Hepatocyte (in vitro differentiated cells): ENCODE measurements around the gene COLQ. TPM values are rescaled to one million over a fixed set of nuclear protein-coding genes. Genes with fewer than 3 reads are reported as not detected.

Experiments
- DNase-seq: peaks from one replicate; pipeline ENCODE4 v3.0.0-alpha.2; 2016; ENCODE audit warnings: low spot score
- H2AFZ ChIP-seq: fragments of 200-600 bp; sonication (generic); 2 replicates; pipeline ENCODE4 v1.6.0; 2016; ENCODE audit warnings: antibody characterized with exemption, mild to moderate bottlenecking
- H3K27ac ChIP-seq: fragments of 200-600 bp; sonication (generic); 2 replicates; pipeline ENCODE4 v1.5.1; 2016; ENCODE audit warnings: mild to moderate bottlenecking
- H3K27me3 ChIP-seq: fragments of 200-600 bp; sonication (generic); 2 replicates; pipeline ENCODE4 v1.6.1; 2016
- H3K36me3 ChIP-seq: fragments of 200-600 bp; sonication (generic); replicated peaks from 2 replicates; pipeline ENCODE4 v1.5.1; 2016; ENCODE audit warnings: low read depth; ENCODE audit not compliant: insufficient read depth
- H3K4me1 ChIP-seq: fragments of 200-600 bp; sonication (generic); 2 replicates; pipeline ENCODE4 v1.5.1; 2016; ENCODE audit warnings: mild to moderate bottlenecking, moderate library complexity; ENCODE audit not compliant: insufficient read depth
- H3K4me2 ChIP-seq: fragments of 200-600 bp; sonication (generic); 2 replicates; pipeline ENCODE4 v1.6.0; 2016
- H3K4me3 ChIP-seq: fragments of 200-600 bp; sonication (generic); 2 replicates; pipeline ENCODE4 v1.5.1; 2016; ENCODE audit warnings: mild to moderate bottlenecking
- H3K79me2 ChIP-seq: fragments of 200-600 bp; sonication (generic); 2 replicates; pipeline ENCODE4 v1.6.0; 2017; ENCODE audit warnings: mild to moderate bottlenecking
- H3K9me2 ChIP-seq: fragments of 200-600 bp; sonication (generic); replicated peaks from 2 replicates; pipeline ENCODE4 v1.6.0; 2017; ENCODE audit warnings: mild to moderate bottlenecking; ENCODE audit not compliant: insufficient read depth
- H3K9me3 ChIP-seq: fragments of 200-600 bp; sonication (generic); 2 replicates; pipeline ENCODE4 v1.5.1; 2016; ENCODE audit warnings: low read depth, mild to moderate bottlenecking
- H4K20me1 ChIP-seq: fragments of 200-600 bp; sonication (generic); 2 replicates; pipeline ENCODE4 v1.6.0; 2016; ENCODE audit warnings: mild to moderate bottlenecking; ENCODE audit not compliant: insufficient read depth, poor library complexity, severe bottlenecking
- EZH2 ChIP-seq: fragments of 200-600 bp; sonication (generic); IDR thresholded peaks from 2 replicates; pipeline ENCODE4 v1.6.1; 2016; ENCODE audit warnings: antibody characterized with exemption, mild to moderate bottlenecking, borderline replicate concordance
- EZH2phosphoT487 ChIP-seq: fragments of 200-600 bp; sonication (generic); IDR thresholded peaks from one replicate; pipeline ENCODE4 v1.6.1; 2018; ENCODE audit warnings: antibody characterized with exemption, mild to moderate bottlenecking, low read depth, moderate library complexity; ENCODE audit not compliant: unreplicated experiment, severe bottlenecking
- WGBS: methylation state at CpG from one replicate; pipeline ENCODE4 v1.1.6; 2016; ENCODE audit warnings: low lambda C conversion rate; ENCODE audit errors: missing lambda C conversion rate; 5-methylcytosine and 5-hydroxymethylcytosine counted together
- polyA plus RNA-seq: library from polyadenylated mRNA; unstranded; fragments of >200 nt; fragmentation: Nextera tagmentation; extraction: Ambion mirVana; gene quantifications from 2 replicates; pipeline ENCODE4 v1.2.1, GENCODE V29; 2016
- total RNA-seq: library from RNA; depleted of rRNA; stranded (reverse); fragments of >200 nt; gene quantifications from 2 replicates; pipeline ENCODE4 v1.2.3, GENCODE V29; 2014
- TF ChIP-seq, protein P1 (sequence below): fragments of 200-600 bp; sonication (generic); IDR thresholded peaks from 2 replicates; pipeline ENCODE4 v1.5.1; 2016; ENCODE audit warnings: antibody characterized with exemption, mild to moderate bottlenecking; ENCODE audit not compliant: poor library complexity

Gene COLQ
- total and polyA plus RNA-seq, 2 experiments from 2014 or later: 0.27 to 0.73 TPM

DNA sequence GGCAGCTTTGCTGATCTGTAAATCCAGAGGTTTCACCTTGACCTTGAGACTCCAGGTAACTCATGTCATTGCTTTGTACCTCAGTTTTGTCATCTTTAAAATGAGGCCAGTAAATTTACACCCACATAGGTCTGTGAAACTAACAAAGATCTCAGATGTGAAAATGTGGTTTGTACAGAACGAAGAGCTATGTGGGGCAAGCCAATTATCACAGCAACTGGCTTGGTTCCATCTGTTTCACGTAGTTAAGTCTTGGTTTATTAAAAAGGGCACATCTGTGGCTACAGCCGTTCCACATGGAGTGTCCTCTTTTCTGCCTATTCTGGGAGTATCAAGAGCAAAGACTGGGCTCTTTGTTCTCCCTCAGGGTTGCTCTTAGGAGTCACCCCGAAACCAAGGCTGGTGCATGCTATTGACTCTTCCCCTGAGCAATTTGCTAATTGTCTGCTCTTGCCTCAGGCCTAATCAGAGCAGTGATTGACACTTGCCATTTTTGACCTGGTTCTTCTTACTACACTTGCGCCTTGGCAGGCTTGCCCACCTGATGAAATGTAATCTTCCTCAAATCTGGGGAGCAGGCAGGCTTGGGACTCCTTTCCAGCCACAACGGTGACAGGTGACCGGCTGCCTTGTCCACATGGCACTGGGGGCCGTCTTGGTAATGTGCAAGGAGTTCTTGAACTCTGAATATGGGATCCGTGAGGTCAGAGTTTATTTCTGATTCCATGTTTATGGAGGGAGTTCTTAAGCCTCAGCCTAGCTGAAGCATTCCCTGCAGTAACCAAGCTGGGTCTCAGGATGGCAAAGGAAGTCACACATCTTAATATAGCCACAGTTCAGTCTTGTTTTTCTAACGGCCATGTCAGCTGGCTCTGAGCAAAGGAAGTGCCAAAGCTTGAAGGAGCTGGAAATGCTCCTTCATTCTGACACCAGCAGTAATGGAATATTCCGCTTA lies 54.0 kb downstream of the COLQ start:
- Histone ChIP-seq H3K4me2 (no peak overlapping the region), H3K9me3 (no peaks in the 10 kb centered on the region), H3K79me2 (no peaks in the 10 kb centered on the region), H3K27me3 (no peaks in the 10 kb centered on the region), H2AFZ (no peak overlapping the region), H3K4me1 (no peaks in the 10 kb centered on the region), H3K27ac (no peak overlapping the region), H3K36me3 (no peaks in the 10 kb centered on the region), H3K9me2 (no peaks in the 10 kb centered on the region), H3K4me3 (no peak overlapping the region), H4K20me1 (no peaks in the 10 kb centered on the region)
- TF ChIP-seq EZH2: no peak
- no peak for TF ChIP-seq EZH2phosphoT487
- TF ChIP-seq, protein P1, sequence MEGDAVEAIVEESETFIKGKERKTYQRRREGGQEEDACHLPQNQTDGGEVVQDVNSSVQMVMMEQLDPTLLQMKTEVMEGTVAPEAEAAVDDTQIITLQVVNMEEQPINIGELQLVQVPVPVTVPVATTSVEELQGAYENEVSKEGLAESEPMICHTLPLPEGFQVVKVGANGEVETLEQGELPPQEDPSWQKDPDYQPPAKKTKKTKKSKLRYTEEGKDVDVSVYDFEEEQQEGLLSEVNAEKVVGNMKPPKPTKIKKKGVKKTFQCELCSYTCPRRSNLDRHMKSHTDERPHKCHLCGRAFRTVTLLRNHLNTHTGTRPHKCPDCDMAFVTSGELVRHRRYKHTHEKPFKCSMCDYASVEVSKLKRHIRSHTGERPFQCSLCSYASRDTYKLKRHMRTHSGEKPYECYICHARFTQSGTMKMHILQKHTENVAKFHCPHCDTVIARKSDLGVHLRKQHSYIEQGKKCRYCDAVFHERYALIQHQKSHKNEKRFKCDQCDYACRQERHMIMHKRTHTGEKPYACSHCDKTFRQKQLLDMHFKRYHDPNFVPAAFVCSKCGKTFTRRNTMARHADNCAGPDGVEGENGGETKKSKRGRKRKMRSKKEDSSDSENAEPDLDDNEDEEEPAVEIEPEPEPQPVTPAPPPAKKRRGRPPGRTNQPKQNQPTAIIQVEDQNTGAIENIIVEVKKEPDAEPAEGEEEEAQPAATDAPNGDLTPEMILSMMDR: no peak
- WGBS: 89% methylated on average over 11 of the region's 11 CpGs
- no peak for DNase-seq

DNA sequence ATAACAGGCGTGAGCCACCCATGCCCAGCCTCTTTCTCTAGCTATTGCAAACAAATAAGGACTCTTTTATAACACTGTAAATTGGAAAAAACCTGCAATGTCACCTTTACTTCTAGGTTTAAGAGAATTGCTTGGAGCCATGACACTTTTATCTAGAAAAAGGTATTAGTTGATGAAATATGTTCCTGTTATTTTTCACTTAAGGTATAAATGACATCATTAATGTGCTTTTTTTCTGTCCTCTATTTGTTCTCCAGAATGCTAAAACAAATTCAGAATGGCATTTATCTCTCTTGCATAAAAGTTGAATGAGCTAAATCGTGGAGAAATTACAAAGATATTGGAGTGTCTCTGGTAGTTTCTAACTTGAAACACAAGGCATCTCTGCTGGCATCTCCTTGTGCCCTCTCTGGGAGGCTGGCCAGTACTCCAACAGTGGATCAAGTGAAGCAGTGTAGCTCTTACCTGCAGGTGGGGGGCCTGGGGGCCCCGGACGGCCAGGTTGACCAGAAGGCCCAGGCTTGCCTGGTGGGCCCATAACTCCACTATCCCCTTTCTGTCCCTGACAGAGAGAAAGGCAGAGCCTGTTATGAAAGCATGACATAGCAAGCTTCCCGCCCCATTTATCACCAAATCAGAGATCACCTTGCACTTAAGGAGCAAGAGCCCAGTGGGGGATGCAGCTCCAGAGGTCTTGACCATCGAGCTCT lies 55.5 kb downstream of the COLQ start:
- no peak overlapping the region for H3K27ac ChIP-seq
- no peaks in the 10 kb centered on the region for H3K79me2 ChIP-seq
- no peaks in the 10 kb centered on the region for H4K20me1 ChIP-seq
- H3K4me2 ChIP-seq: no peak overlapping the region
- H3K4me3 ChIP-seq: no peak overlapping the region
- no peak for TF ChIP-seq EZH2
- TF ChIP-seq, protein P1: no peak
- TF ChIP-seq EZH2phosphoT487: no peak
- H3K9me2 ChIP-seq: no peaks in the 10 kb centered on the region
- no peak for DNase-seq
- no peaks in the 10 kb centered on the region for H3K27me3 ChIP-seq
- WGBS: 95% methylated on average over 6 of the region's 6 CpGs
- no peaks in the 10 kb centered on the region for H3K4me1 ChIP-seq
- H3K9me3 ChIP-seq: no peaks in the 10 kb centered on the region
- no peaks in the 10 kb centered on the region for H3K36me3 ChIP-seq
- no peak overlapping the region for H2AFZ ChIP-seq

- no peak overlapping the region for H3K4me3 ChIP-seq
- DNase-seq: no peak
- TF ChIP-seq EZH2phosphoT487 (no peak), EZH2 (no peak)
- TF ChIP-seq, protein P1: no peak
- H3K4me2 ChIP-seq: no peak overlapping the region
- no peaks in the 10 kb centered on the region for H4K20me1 ChIP-seq
- no peaks in the 10 kb centered on the region for H3K4me1 ChIP-seq
- H3K36me3 ChIP-seq: no peaks in the 10 kb centered on the region
- H3K27me3 ChIP-seq: no peaks in the 10 kb centered on the region
- no peaks in the 10 kb centered on the region for H3K79me2 ChIP-seq
- H2AFZ ChIP-seq: no peak overlapping the region
- H3K9me2 ChIP-seq: no peaks in the 10 kb centered on the region
- H3K9me3 ChIP-seq: no peaks in the 10 kb centered on the region
- no peak overlapping the region for H3K27ac ChIP-seq
- WGBS: 89% methylated on average over 5 of the region's 5 CpGs
Measured at GRCh38 chr3:15462451-15462850, 59.1 kb downstream of the COLQ start.
